WTC11 (cell line): ENCODE data around the gene CACNA2D1. TPM values are rescaled to one million over a fixed set of nuclear protein-coding genes. Genes with fewer than 3 reads are reported as not detected.

Experiments
- ATAC-seq: fragments of 200-7000 bp; cut with Tn5 transposase; 2 replicates; pipeline ENCODE4 v1.10.0; 2021; ENCODE audit warnings: mild to moderate bottlenecking, moderate library complexity
- CTCF ChIA-PET: fragments of 300-600 bp; sonication (Branson Sonifier 250); formaldehyde crosslinking; loops from one replicate; lab custom pipeline; 2021; ENCODE audit warnings: antibody characterized with exemption; lab: Charles Lee
- POLR2A ChIA-PET: fragments of 350-600 bp; sonication (Branson Sonifier 250); formaldehyde crosslinking; loops from one replicate; lab custom pipeline; 2021; ENCODE audit warnings: antibody characterized with exemption; lab: Charles Lee
- DNase-seq: peaks from one replicate; pipeline ENCODE4 v3.0.0; 2021; ENCODE audit warnings: low spot score
- H3K27ac Mint-ChIP-seq: 2 replicates; pipeline ENCODE4 v1.8.0; 2021; ENCODE audit warnings: mixed read lengths
- H3K27me3 Mint-ChIP-seq: 2 replicates; pipeline ENCODE4 v1.8.0; 2021; ENCODE audit warnings: low read depth, mild to moderate bottlenecking, moderate library complexity, mixed read lengths
- H3K36me3 Mint-ChIP-seq: 2 replicates; pipeline ENCODE4 v1.8.0; 2021; ENCODE audit warnings: mixed read lengths
- H3K4me1 Mint-ChIP-seq: 2 replicates; pipeline ENCODE4 v1.8.0; 2022; ENCODE audit warnings: mixed read lengths
- H3K4me3 Mint-ChIP-seq: 2 replicates; pipeline ENCODE4 v1.8.0; 2021; ENCODE audit warnings: mild to moderate bottlenecking, moderate library complexity, mixed read lengths
- H3K9me3 Mint-ChIP-seq: 2 replicates; pipeline ENCODE4 v1.8.0; 2021; ENCODE audit warnings: mixed read lengths
- AFF4 ChIP-seq: sonication (generic); formaldehyde crosslinking; IDR thresholded peaks from 2 replicates; pipeline ENCODE4 v1.8.1; 2023; ENCODE audit warnings: mild to moderate bottlenecking, missing genetic modification reagents, borderline replicate concordance
- E2F4 ChIP-seq: sonication (generic); formaldehyde crosslinking; IDR thresholded peaks from 2 replicates; pipeline ENCODE4 v1.8.1; 2022; ENCODE audit warnings: low read depth, mild to moderate bottlenecking, moderate library complexity, missing genetic modification reagents, borderline replicate concordance
- E2F5 ChIP-seq: sonication (generic); formaldehyde crosslinking; IDR thresholded peaks from 2 replicates; pipeline ENCODE4 v1.8.1; 2022; ENCODE audit warnings: mild to moderate bottlenecking, moderate library complexity, missing genetic modification reagents
- ELF4 ChIP-seq: sonication (generic); formaldehyde crosslinking; IDR thresholded peaks from 2 replicates; pipeline ENCODE4 v1.8.1; 2022; ENCODE audit warnings: low read depth, mild to moderate bottlenecking, moderate library complexity, missing genetic modification reagents
- FOXP1 ChIP-seq: sonication (generic); formaldehyde crosslinking; IDR thresholded peaks from 2 replicates; pipeline ENCODE4 v1.8.0; 2022; ENCODE audit warnings: missing genetic modification reagents, mild to moderate bottlenecking, moderate library complexity, borderline replicate concordance
- GTF2I ChIP-seq: fragments of 250-450 bp; sonication (Bioruptor Pico); conservative IDR thresholded peaks from 2 replicates; pipeline ENCODE4 v1.4.0; 2021; ENCODE audit warnings: mild to moderate bottlenecking
- JAZF1 ChIP-seq: fragments of 250-450 bp; sonication (Bioruptor Pico); IDR thresholded peaks from 2 replicates; pipeline ENCODE4 v1.9.0; 2021; ENCODE audit warnings: moderate library complexity, mild to moderate bottlenecking, inconsistent platforms
- MAX ChIP-seq: sonication (generic); formaldehyde crosslinking; IDR thresholded peaks from 2 replicates; pipeline ENCODE4 v1.8.0; 2022; ENCODE audit warnings: mild to moderate bottlenecking, missing genetic modification reagents
- NFE2L1 ChIP-seq: sonication (generic); formaldehyde crosslinking; IDR thresholded peaks from 2 replicates; pipeline ENCODE4 v1.8.1; 2023; ENCODE audit warnings: missing genetic modification reagents
- NFYB ChIP-seq: sonication (generic); formaldehyde crosslinking; conservative IDR thresholded peaks from 2 replicates; pipeline ENCODE4 v1.8.0; 2022; ENCODE audit warnings: low read depth, missing genetic modification reagents
- OVOL2 ChIP-seq: fragments of 250-450 bp; sonication (Bioruptor Pico); IDR thresholded peaks from 2 replicates; pipeline ENCODE4 v1.9.0; 2021; ENCODE audit warnings: mild to moderate bottlenecking, borderline replicate concordance
- PRRX2 ChIP-seq: fragments of 250-450 bp; sonication (Bioruptor Pico); IDR thresholded peaks from 2 replicates; pipeline ENCODE4 v1.8.0; 2021; ENCODE audit warnings: mild to moderate bottlenecking
- TCF7 ChIP-seq: sonication (generic); formaldehyde crosslinking; IDR thresholded peaks from 2 replicates; pipeline ENCODE4 v1.8.0; 2022; ENCODE audit warnings: mild to moderate bottlenecking, low read depth, missing genetic modification reagents, moderate library complexity
- ZNF121 ChIP-seq: sonication (generic); formaldehyde crosslinking; IDR thresholded peaks from 2 replicates; pipeline ENCODE4 v1.8.0; 2023; ENCODE audit warnings: missing genetic modification reagents
- ZNF416 ChIP-seq: fragments of 250-450 bp; sonication (Bioruptor Pico); IDR thresholded peaks from 2 replicates; pipeline ENCODE4 v1.9.0; 2021; ENCODE audit warnings: mild to moderate bottlenecking, inconsistent platforms
- ZNF532 ChIP-seq: fragments of 250-450 bp; sonication (Bioruptor Pico); IDR thresholded peaks from 2 replicates; pipeline ENCODE4 v1.9.0; 2021; ENCODE audit warnings: mild to moderate bottlenecking, borderline replicate concordance
- ZNF671 ChIP-seq: fragments of 250-450 bp; sonication (Bioruptor Pico); IDR thresholded peaks from 2 replicates; pipeline ENCODE4 v1.8.0; 2021; ENCODE audit warnings: mild to moderate bottlenecking
- total RNA-seq: library from RNA; stranded (reverse); gene quantifications from 3 replicates; pipeline ENCODE4 v1.2.3, GENCODE V29; 2021
- TF ChIP-seq, protein P1 (sequence below): sonication (generic); formaldehyde crosslinking; IDR thresholded peaks from 2 replicates; pipeline ENCODE4 v1.8.1; 2023; ENCODE audit warnings: mild to moderate bottlenecking, moderate library complexity, missing genetic modification reagents
- TF ChIP-seq, protein P2 (sequence below): sonication (generic); formaldehyde crosslinking; IDR thresholded peaks from 2 replicates; pipeline ENCODE4 v1.8.0; 2022; ENCODE audit warnings: mild to moderate bottlenecking, missing genetic modification reagents

CACNA2D1 gene
- total RNA-seq, 1 experiment from 2014 or later: 33.3 TPM

GRCh38 chr7:82087099-82087498 is 356.5 kb downstream of the CACNA2D1 start:
- no peak for ATAC-seq
- no peak overlapping the region for H3K4me3 Mint-ChIP-seq
- H3K9me3 Mint-ChIP-seq: no peaks in the 10 kb centered on the region
- CTCF ChIA-PET: no interaction called here
- H3K27ac Mint-ChIP-seq: no peak overlapping the region
- DNase-seq: no peak
- no peaks in the 10 kb centered on the region for H3K27me3 Mint-ChIP-seq
- H3K4me1 Mint-ChIP-seq: no peaks in the 10 kb centered on the region; the same call in 1 of the 2 replicates
- TF ChIP-seq GTF2I (CRISPR knock-in tag): no peak
- no peak for TF ChIP-seq E2F4
- no peak for TF ChIP-seq MAX (CRISPR knock-in tag)
- TF ChIP-seq NFYB: no peak
- TF ChIP-seq AFF4 (CRISPR knock-in tag): no peak
- no peak for TF ChIP-seq OVOL2 (CRISPR knock-in tag)
- TF ChIP-seq ZNF416 (CRISPR knock-in tag): no peak
- no peak for TF ChIP-seq ZNF121 (CRISPR knock-in tag)
- TF ChIP-seq, protein P1, sequence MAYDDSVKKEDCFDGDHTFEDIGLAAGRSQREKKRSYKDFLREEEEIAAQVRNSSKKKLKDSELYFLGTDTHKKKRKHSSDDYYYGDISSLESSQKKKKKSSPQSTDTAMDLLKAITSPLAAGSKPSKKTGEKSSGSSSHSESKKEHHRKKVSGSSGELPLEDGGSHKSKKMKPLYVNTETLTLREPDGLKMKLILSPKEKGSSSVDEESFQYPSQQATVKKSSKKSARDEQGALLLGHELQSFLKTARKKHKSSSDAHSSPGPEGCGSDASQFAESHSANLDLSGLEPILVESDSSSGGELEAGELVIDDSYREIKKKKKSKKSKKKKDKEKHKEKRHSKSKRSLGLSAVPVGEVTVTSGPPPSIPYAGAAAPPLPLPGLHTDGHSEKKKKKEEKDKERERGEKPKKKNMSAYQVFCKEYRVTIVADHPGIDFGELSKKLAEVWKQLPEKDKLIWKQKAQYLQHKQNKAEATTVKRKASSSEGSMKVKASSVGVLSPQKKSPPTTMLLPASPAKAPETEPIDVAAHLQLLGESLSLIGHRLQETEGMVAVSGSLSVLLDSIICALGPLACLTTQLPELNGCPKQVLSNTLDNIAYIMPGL (CRISPR knock-in tag): no peak
- TF ChIP-seq E2F5 (CRISPR knock-in tag): no peak
- no peak for TF ChIP-seq ZNF532
- TF ChIP-seq ZNF671: no peak
- TF ChIP-seq TCF7 (CRISPR knock-in tag): no peak
- TF ChIP-seq ELF4: no peak
- no peaks in the 10 kb centered on the region for H3K36me3 Mint-ChIP-seq
- POLR2A ChIA-PET: no interaction called here

DNA sequence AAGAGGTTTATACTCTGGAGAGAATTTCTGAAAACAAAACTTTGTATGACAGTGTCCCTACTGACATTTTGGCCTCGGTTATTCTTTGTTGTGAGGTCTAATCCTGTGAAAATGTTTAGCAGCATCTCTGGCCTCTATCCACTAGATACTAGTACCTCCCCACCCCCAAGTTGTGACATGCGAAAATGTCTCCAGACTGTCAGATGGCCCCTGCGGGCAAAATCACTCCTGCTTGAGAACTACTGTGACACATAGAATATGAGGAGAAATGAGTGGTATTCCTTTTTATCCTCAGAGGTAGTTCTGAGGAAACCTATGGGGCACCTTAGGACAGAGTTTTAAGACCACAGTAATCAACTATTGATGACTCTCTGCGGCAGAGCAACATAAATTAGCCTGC is 358.5 kb downstream of the CACNA2D1 start:
- ATAC-seq (no peak), DNase-seq (no peak)
- no peaks in the 10 kb centered on the region for H3K27me3 Mint-ChIP-seq
- no peak overlapping the region for H3K4me3 Mint-ChIP-seq
- H3K9me3 Mint-ChIP-seq: no peaks in the 10 kb centered on the region
- H3K36me3 Mint-ChIP-seq: no peaks in the 10 kb centered on the region
- no peaks in the 10 kb centered on the region; the same call in 1 of the 2 replicates for H3K4me1 Mint-ChIP-seq
- ChIA-PET CTCF (no interaction called here), POLR2A (no interaction called here)
- no peak overlapping the region for H3K27ac Mint-ChIP-seq
- no peak for TF ChIP-seq ZNF416 (CRISPR knock-in tag)
- no peak for TF ChIP-seq FOXP1
- TF ChIP-seq AFF4 (CRISPR knock-in tag): no peak
- TF ChIP-seq, protein P2, sequence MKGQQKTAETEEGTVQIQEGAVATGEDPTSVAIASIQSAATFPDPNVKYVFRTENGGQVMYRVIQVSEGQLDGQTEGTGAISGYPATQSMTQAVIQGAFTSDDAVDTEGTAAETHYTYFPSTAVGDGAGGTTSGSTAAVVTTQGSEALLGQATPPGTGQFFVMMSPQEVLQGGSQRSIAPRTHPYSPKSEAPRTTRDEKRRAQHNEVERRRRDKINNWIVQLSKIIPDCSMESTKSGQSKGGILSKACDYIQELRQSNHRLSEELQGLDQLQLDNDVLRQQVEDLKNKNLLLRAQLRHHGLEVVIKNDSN (CRISPR knock-in tag): no peak
- TF ChIP-seq NFE2L1 (CRISPR knock-in tag): no peak
- TF ChIP-seq PRRX2 (CRISPR knock-in tag): no peak
- no peak for TF ChIP-seq JAZF1 (CRISPR knock-in tag)
